KMS-11 (cell line): ENCODE data around the gene ARFGAP3.

Experiments used
- H2AFZ ChIP-seq: fragments of 200-600 bp; sonication (generic); 2 replicates; pipeline ENCODE4 v1.6.1; 2016; ENCODE audit warnings: antibody characterized with exemption, mixed run types, low read depth
- H3K27ac ChIP-seq: fragments of 200-600 bp; sonication (generic); 2 replicates; pipeline ENCODE4 v1.6.1; 2016; ENCODE audit warnings: mild to moderate bottlenecking, mixed run types
- H3K27me3 ChIP-seq: fragments of 200-600 bp; sonication (generic); 2 replicates; pipeline ENCODE4 v1.6.1; 2017; ENCODE audit warnings: mild to moderate bottlenecking, low read depth, mixed run types, moderate library complexity; ENCODE audit not compliant: insufficient read depth
- H3K36me3 ChIP-seq: fragments of 200-600 bp; sonication (generic); 2 replicates; pipeline ENCODE4 v1.6.1; 2017; ENCODE audit warnings: mild to moderate bottlenecking, mixed run types; ENCODE audit not compliant: insufficient read depth
- H3K4me1 ChIP-seq: fragments of 200-600 bp; sonication (generic); 2 replicates; pipeline ENCODE4 v1.6.1; 2016; ENCODE audit warnings: mild to moderate bottlenecking, low read depth, mixed run types; ENCODE audit not compliant: poor library complexity, severe bottlenecking
- H3K4me2 ChIP-seq: fragments of 200-600 bp; sonication (generic); 2 replicates; pipeline ENCODE4 v1.7.0; 2016; ENCODE audit warnings: mild to moderate bottlenecking, mixed run types
- H3K4me3 ChIP-seq: fragments of 200-600 bp; sonication (generic); IDR thresholded peaks from 2 replicates; pipeline ENCODE4 v1.6.1; 2017; ENCODE audit warnings: low read depth, low read length, mixed read lengths; ENCODE audit not compliant: insufficient read depth
- H3K79me2 ChIP-seq: fragments of 200-600 bp; sonication (generic); 2 replicates; pipeline ENCODE4 v1.6.1; 2016; ENCODE audit warnings: low read depth, mixed run types; ENCODE audit not compliant: insufficient read depth
- H3K9ac ChIP-seq: fragments of 200-600 bp; sonication (generic); 2 replicates; pipeline ENCODE4 v1.6.1; 2016; ENCODE audit warnings: mild to moderate bottlenecking, mixed run types
- H4K20me1 ChIP-seq: fragments of 200-600 bp; sonication (generic); 2 replicates; pipeline ENCODE4 v1.6.1; 2016; ENCODE audit warnings: mild to moderate bottlenecking, mixed run types; ENCODE audit not compliant: insufficient read depth
- CTCF ChIP-seq: fragments of 200-600 bp; sonication (generic); conservative IDR thresholded peaks from 2 replicates; pipeline ENCODE4 v1.6.1; 2017; ENCODE audit warnings: low read depth, mild to moderate bottlenecking, antibody characterized with exemption, low read length, moderate library complexity, mixed read lengths

ARFGAP3 gene

GRCh38 chr22:42768385-42769035 lies 88.6 kb downstream of the ARFGAP3 start:
- H3K9ac ChIP-seq = no peak overlapping the region
- H4K20me1 ChIP-seq = no peaks in the 10 kb centered on the region
- H3K36me3 ChIP-seq = no peaks in the 10 kb centered on the region
- no peak overlapping the region for H3K4me2 ChIP-seq
- H3K27ac ChIP-seq = no peak overlapping the region
- H3K4me3 ChIP-seq = no peak overlapping the region
- no peaks in the 10 kb centered on the region for H3K4me1 ChIP-seq
- no peaks in the 10 kb centered on the region for H3K79me2 ChIP-seq
- no peaks in the 10 kb centered on the region for H3K27me3 ChIP-seq
- H2AFZ ChIP-seq = no peak overlapping the region
- no peak for TF ChIP-seq CTCF

- H3K4me2 ChIP-seq = no peak overlapping the region
- TF ChIP-seq CTCF = no peak
- H3K79me2 ChIP-seq = no peaks in the 10 kb centered on the region
- no peak overlapping the region for H2AFZ ChIP-seq
- H3K4me3 ChIP-seq = no peak overlapping the region
- H3K9ac ChIP-seq = no peak overlapping the region
- no peaks in the 10 kb centered on the region for H3K36me3 ChIP-seq
- H4K20me1 ChIP-seq = no peaks in the 10 kb centered on the region
- no peak overlapping the region for H3K27ac ChIP-seq
- no peaks in the 10 kb centered on the region for H3K27me3 ChIP-seq
- peaks cover 5% of the 10 kb centered on the region for H3K4me1 ChIP-seq
Observed at GRCh38 chr22:42766860-42767259, 90.2 kb downstream of the ARFGAP3 start.

GRCh38 chr22:42764895-42765363 lies 92.1 kb downstream of the ARFGAP3 start:
- Histone ChIP-seq H3K4me2 (no peak overlapping the region), H3K9ac (no peak overlapping the region), H3K4me3 (no peak overlapping the region), H3K79me2 (no peaks in the 10 kb centered on the region), H3K4me1 (peaks cover 21% of the 10 kb centered on the region), H3K36me3 (no peaks in the 10 kb centered on the region), H3K27ac (no peak overlapping the region), H4K20me1 (no peaks in the 10 kb centered on the region), H3K27me3 (no peaks in the 10 kb centered on the region), H2AFZ (no peak overlapping the region)
- TF ChIP-seq CTCF = no peak

GRCh38 chr22:42763965-42764480 lies 93.0 kb downstream of the ARFGAP3 start:
- Histone ChIP-seq H3K4me1 (peaks cover 22% of the 10 kb centered on the region), H3K36me3 (no peaks in the 10 kb centered on the region), H3K4me2 (no peak overlapping the region), H2AFZ (no peak overlapping the region), H3K27me3 (no peaks in the 10 kb centered on the region), H3K27ac (no peak overlapping the region), H3K4me3 (no peak overlapping the region), H3K9ac (no peak overlapping the region), H4K20me1 (no peaks in the 10 kb centered on the region), H3K79me2 (no peaks in the 10 kb centered on the region)
- TF ChIP-seq CTCF = no peak
